Subcutaneous abdominal adipose tissue (tissue), 5 donors: ENCODE data around the gene ADARB2.
"Not testable (repeated sequence)": the region's sequence is repeated elsewhere in the genome, so short reads cannot be mapped to it uniquely, and the experiment has no call there.

Source experiments
- H3K27ac ChIP-seq: one replicate; pipeline ENCODE4 v1.7.0; 2013; ENCODE audit warnings: low read depth, mild to moderate bottlenecking, inconsistent platforms, low read length, moderate library complexity
- H3K27me3 ChIP-seq, 5 donors: one replicate each; pipeline ENCODE4 v1.7.0; 2013; ENCODE audit warnings: low read length in 5 of 5, inconsistent platforms in 1 of 5; ENCODE audit not compliant: control insufficient read depth in 5 of 5, insufficient read depth in 4 of 5
- H3K36me3 ChIP-seq, 5 donors: one replicate each; pipeline ENCODE4 v1.7.0; 2013; ENCODE audit warnings: low read length in 5 of 5; ENCODE audit not compliant: control insufficient read depth in 5 of 5, insufficient read depth in 5 of 5
- H3K4me1 ChIP-seq, 5 donors: one replicate each; pipeline ENCODE4 v1.7.0; 2013; ENCODE audit warnings: low read length in 5 of 5, mild to moderate bottlenecking in 3 of 5, moderate library complexity in 1 of 5; ENCODE audit not compliant: control insufficient read depth in 5 of 5, insufficient read depth in 5 of 5
- H3K4me3 ChIP-seq, 5 donors: one replicate each; pipeline ENCODE4 v1.7.0; 2013; ENCODE audit warnings: low read length in 5 of 5, low read depth in 1 of 5
- H3K9ac ChIP-seq, 5 donors: one replicate each; pipeline ENCODE4 v1.7.0; 2013; ENCODE audit warnings: low read length in 5 of 5, mild to moderate bottlenecking in 4 of 5, moderate library complexity in 3 of 5
- H3K9me3 ChIP-seq, 5 donors: one replicate each; pipeline ENCODE4 v1.7.0; 2013; ENCODE audit warnings: low read length in 5 of 5; ENCODE audit not compliant: control insufficient read depth in 5 of 5
- donor health status: healthy.
- donor health status: healthy.
- donor health status: healthy.
- donor health status: healthy.
- donor health status: healthy.

ADARB2 gene

DNA sequence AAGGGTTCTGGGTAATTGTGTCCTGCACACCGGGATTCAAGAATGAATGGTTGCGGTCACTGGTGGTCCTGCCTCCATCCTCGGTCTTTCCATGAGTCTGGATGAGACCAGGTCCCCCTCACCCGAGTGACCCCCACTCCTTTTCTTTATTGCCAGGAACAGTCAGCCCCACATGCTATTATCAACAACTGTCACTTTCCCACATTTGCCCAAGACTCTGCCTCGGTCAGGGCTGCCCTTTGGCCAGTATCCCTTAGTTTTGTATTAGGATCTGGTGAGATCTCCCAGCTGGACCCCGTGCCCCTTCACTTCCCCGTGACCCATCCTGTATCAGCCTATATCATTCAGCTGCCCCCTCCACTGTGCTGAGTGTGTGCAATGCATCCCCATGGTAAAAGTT is 288.3 kb downstream of the ADARB2 start:
- Histone ChIP-seq H3K4me3 (no peak overlapping the region), H3K9ac (no peak overlapping the region)

DNA sequence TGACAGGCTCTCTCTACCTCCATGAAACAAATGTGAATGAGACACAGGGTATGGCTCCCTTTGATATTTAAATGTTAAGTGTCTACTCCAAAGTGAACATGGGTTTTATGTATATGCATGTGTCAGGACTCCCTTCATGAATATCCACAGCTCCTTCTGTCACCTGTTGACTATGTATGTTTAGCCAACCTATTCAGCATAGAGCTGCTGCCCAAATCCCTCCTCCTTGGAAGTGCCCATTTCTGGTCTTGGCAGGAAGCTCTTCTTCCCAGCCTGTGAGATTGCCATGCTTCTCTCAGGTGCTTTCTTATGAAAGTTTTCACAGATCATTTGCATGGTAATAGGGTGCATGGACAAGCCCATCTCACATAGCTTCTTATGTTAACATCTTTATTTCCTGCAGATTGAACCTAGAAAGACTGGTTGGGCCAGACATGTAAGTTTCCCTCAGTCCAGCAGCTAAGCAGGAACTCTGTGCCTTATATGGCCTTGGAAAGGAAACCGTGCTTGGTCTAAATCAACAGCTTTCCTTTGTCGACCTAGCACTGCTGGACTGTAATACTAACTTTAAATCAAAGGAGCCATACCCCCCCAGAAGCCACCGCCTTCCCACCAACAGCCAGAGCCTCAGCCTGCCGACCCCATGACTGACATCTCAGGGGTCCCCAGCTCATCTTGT is 288.9 kb downstream of the ADARB2 start:
- Histone ChIP-seq H3K27me3 (peaks cover 8 to 16% (median 8%) of the 10 kb centered on the region in 5 donors), H3K36me3 (no peaks in the 10 kb centered on the region), H3K27ac (no peak overlapping the region), H3K4me1 (no peaks in the 10 kb centered on the region), H3K4me3 (no peak overlapping the region), H3K9ac (no peak overlapping the region), H3K9me3 (no peaks in the 10 kb centered on the region)

More for the DNA sequence above, 288.3 kb downstream of the ADARB2 start:
- no peaks in the 10 kb centered on the region for H3K4me1 ChIP-seq
- H3K9me3 ChIP-seq, result peaks cover 0 to 3% (median 0%) of the 10 kb centered on the region in 5 donors
- no peak overlapping the region for H3K27ac ChIP-seq
- H3K36me3 ChIP-seq, result no peaks in the 10 kb centered on the region
- H3K27me3 ChIP-seq, result peaks cover 8 to 16% (median 8%) of the 10 kb centered on the region in 5 donors

DNA sequence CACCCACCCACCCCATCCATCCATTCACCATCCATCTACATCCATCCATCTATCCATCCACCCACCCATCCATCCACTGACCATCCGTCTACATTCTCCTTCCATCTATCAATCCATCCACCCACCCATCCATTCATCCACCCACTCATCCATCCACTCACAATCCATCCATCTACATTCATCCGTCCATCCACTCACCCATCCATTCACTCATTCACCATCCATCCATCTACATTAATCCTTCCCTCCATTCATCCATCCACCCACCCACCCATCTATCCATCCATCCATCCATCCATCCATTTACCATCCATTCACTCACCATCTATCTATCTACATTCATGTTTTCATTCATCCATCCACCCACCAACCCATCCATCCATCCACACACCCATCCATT is 292.5 kb downstream of the ADARB2 start:
- no peaks in the 10 kb centered on the region for H3K4me1 ChIP-seq
- no peaks in the 10 kb centered on the region for H3K36me3 ChIP-seq
- no peak overlapping the region for H3K27ac ChIP-seq
- H3K9ac ChIP-seq, result no peak overlapping the region
- no peak overlapping the region for H3K4me3 ChIP-seq
- H3K27me3 ChIP-seq, result peaks cover 0 to 4% (median 3%) of the 10 kb centered on the region in 5 donors
- H3K9me3 ChIP-seq, result no peaks in the 10 kb centered on the region

DNA sequence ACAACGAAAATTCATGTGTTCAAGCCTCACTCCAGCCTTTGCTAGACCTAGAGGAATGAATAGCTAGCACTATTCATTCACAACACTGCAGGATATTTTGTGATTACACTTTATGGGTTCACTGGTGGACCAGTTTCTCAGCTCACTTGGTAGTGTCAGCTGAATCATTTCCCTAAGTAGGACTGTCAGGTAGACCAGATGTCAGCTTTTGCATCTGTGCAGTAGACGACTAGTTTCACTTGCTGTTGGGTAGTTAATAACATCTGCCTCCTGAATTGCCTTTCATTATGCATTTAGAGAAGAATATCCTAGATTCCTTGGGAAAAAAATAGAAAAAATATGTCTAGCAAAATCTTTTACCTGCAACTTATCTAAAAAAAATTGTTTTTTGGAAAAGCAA is 296.4 kb downstream of the ADARB2 start:
- no peak overlapping the region for H3K9ac ChIP-seq
- no peaks in the 10 kb centered on the region for H3K4me1 ChIP-seq
- no peak overlapping the region for H3K27ac ChIP-seq
- no peak overlapping the region for H3K4me3 ChIP-seq
- no peaks in the 10 kb centered on the region for H3K9me3 ChIP-seq
- H3K27me3 ChIP-seq, result peaks cover 0 to 5% (median 3%) of the 10 kb centered on the region in 5 donors
- no peaks in the 10 kb centered on the region for H3K36me3 ChIP-seq

DNA sequence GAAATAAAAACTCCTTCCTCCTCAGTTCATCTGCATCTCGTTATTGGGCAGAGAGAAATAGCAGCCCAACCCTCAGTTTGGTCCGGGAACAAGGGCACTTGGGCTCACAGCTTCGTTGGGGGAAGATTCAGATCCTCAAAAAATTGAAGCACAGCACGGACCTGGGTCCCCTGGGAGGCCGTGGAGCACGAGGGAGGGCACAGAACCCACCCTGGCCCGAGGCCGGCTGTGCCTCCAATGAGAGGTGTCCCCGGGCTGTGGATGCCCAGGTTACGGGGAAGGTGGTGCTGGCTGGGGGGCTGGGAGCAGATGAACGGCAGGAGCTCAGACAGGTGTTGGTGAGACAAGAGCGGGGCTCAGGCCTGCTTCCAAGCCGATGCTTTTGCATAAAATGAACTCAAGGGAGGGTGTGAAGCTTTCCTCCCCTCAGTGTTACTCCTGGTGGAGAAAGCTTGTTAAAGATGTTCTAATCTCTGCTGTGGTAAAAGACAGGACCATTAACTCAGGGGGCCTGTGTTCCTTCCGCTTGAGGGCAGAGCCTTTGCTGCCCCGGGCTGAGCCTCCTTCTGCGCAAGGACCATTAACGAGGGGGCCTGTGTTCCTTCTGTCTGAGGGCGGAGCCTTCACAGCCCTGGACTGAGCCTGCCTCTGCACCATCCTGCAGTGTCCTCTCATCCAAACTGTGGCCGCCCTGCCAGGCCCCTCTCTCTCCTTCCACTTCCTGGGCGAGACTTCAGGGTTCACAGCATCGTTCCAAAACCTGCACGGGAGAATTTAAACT is 302.2 kb downstream of the ADARB2 start:
- Histone ChIP-seq H3K27me3 (peaks cover 2 to 10% (median 5%) of the 10 kb centered on the region in 5 donors), H3K27ac (no peak overlapping the region), H3K9me3 (peaks cover 3 to 20% (median 10%) of the 10 kb centered on the region in 5 donors), H3K4me3 (no peak overlapping the region), H3K36me3 (no peaks in the 10 kb centered on the region), H3K4me1 (no peaks in the 10 kb centered on the region), H3K9ac (no peak overlapping the region)

DNA sequence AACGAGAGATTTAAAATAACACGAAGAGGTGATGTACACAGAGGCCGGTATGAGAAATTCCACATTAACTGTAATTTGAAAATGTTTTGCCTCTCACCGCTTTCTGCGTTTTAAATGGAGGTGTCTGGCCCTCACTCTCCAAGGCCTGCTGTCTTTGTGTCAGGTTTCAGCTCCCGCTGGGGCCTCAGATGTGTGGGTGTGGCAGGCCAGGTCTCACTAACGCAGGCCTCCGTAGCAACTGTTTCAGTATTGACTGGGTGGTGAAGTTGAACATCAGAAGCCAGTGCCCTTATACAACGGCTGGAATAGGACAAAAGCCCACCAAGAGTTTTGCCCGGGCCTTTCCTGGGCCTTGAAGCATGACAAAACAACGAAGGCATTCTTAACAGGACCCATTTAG is 303.1 kb downstream of the ADARB2 start:
- Histone ChIP-seq H3K27me3 (peaks cover 2 to 10% (median 5%) of the 10 kb centered on the region in 5 donors), H3K4me3 (no peak overlapping the region), H3K9me3 (peaks cover 4 to 23% (median 14%) of the 10 kb centered on the region in 5 donors), H3K36me3 (no peaks in the 10 kb centered on the region), H3K27ac (no peak overlapping the region), H3K4me1 (no peaks in the 10 kb centered on the region), H3K9ac (no peak overlapping the region)

DNA sequence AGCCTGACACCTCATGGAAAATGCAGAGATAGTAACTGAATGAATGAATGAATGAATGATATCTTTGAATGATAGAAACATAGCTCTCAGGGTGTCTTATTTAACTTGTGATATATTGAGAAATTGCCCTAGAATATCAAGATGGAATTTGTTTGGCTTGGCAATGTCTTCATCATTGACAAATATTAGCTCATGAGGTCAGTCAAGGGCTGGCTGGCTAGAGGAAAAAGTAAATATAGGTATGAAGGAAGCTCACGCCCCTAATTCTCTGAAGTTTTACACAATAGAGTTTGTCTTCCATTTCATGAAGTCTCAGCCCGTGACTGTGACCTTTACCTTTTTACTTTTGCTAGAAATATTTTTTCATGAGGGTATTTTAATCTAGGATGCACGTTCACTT is 305.2 kb downstream of the ADARB2 start:
- Histone ChIP-seq H3K27ac (no peak overlapping the region), H3K4me1 (no peaks in the 10 kb centered on the region), H3K4me3 (no peak overlapping the region), H3K27me3 (peaks cover 0 to 10% (median 2%) of the 10 kb centered on the region in 5 donors), H3K9me3 (peaks cover 4 to 23% (median 14%) of the 10 kb centered on the region in 5 donors), H3K9ac (no peak overlapping the region), H3K36me3 (no peaks in the 10 kb centered on the region)

DNA sequence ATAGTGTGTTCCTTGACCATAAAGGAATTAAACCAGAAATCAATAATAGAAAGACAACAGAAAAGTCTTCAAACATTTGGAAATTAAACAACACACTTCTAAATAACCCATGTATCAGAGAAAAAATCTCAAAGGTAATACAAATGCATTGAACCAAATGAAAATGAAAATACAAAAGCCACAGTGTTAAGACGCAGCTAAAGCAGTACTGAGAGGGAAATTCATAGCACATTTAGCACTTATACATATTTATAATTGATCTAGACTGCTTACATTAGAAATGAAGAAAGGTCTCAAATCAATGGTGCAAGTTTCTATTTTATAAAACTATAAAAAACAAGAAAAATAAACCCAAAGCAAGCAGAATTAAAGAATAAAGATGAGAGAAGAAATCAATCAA is 306.1 kb downstream of the ADARB2 start:
- Histone ChIP-seq H3K9ac (no peak overlapping the region), H3K36me3 (no peaks in the 10 kb centered on the region), H3K4me1 (no peaks in the 10 kb centered on the region), H3K4me3 (no peak overlapping the region), H3K27ac (no peak overlapping the region), H3K9me3 (peaks cover 4 to 23% (median 14%) of the 10 kb centered on the region in 5 donors), H3K27me3 (peaks cover 0 to 10% (median 4%) of the 10 kb centered on the region in 5 donors)

DNA sequence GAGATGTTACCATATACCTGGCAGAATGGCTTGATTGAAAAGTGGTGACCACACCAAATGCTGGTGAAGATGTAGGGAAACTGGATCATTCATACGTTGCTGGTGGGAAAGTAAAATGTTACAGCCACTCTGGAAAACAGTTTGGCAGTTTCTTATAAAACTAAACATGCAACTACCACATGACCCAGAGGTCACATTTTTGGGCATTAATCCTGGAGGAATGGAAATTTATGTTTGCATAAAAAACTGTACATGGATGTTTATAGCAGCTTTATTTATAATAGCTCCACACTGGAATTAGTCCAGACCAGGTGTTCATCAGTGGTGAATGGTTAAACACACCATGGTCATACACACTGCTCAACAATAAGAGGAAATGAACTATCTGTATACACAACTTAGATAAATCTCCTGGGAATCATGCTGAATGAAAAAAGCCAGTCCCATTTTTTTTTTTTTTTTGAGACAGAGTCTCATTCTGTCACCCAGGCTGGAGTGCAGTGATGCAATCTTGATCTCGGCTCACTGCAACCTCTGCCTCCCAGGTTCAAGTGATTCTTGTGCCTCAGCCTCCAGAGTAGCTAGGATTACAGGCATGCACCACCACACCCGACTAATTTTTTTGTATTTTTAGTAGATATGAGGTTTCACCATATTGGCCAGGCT is 309.7 kb downstream of the ADARB2 start:
- not testable (repeated sequence) for H3K36me3 ChIP-seq, H3K9ac ChIP-seq, H3K27me3 ChIP-seq, H3K4me1 ChIP-seq, H3K4me3 ChIP-seq, H3K27ac ChIP-seq
- peaks cover 4 to 23% (median 14%) of the 10 kb centered on the region in 5 donors for H3K9me3 ChIP-seq

DNA sequence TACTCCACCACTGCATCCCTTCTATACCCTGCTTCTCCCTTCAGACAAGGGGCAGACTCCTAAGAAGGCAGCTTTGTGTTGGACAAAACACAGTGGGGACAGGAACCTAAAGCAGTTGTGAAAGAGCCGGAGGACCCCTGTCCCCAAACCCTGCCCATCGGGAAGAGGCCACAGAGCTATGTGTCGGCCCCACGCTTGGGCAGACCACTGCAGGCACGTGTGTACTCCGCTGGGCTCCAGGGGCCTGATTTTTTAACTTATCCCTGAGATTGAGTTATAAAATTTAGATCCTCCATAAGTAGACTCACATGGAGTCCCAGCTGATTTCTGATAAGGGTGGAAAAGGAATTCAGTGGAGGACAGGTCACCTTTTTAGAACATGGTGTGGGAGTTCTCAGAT is 310.5 kb downstream of the ADARB2 start:
- Histone ChIP-seq H3K9ac (no peak overlapping the region), H3K9me3 (peaks cover 3 to 19% (median 9%) of the 10 kb centered on the region in 5 donors), H3K27ac (no peak overlapping the region), H3K4me3 (no peak overlapping the region), H3K36me3 (no peaks in the 10 kb centered on the region), H3K27me3 (peaks cover 0 to 2% (median 0%) of the 10 kb centered on the region in 5 donors), H3K4me1 (no peaks in the 10 kb centered on the region)
